ENCODE data around the gene PCSK2. TPM values are rescaled to one million over a fixed set of nuclear protein-coding genes. Genes with fewer than 3 reads are reported as not detected.

PCSK2 gene
- total RNA-seq, 1 experiment from 2014 or later, result not detected

DNA sequence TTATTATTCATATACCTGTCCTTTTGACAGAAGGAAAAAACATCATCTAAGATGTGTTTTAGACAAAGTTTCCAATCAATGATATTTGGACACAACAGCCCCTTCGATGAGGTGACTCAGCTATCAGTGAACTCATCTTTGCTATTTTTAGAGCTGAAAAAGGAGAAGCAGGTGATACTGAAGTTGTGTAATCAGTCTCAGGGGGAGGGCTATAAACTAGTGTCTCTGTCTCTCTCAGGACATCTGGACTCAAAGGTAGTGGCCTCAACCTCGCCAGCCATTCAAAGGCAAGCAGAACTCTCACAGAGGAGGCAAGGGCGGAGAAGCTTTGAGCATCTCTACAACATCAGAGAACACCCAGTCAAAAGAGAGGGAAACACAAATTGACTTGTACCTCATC, 168.9 kb downstream of the PCSK2 start:
- no peak overlapping the region for H3K4me3 ChIP-seq
- BruUV-seq (replicated peaks), result no TSS peak
- no peaks in the 10 kb centered on the region for H4K20me1 ChIP-seq (ENCODE audit: insufficient read depth)
- H3K79me2 ChIP-seq (ENCODE audit: low read depth), result no peaks in the 10 kb centered on the region
- POLR2A ChIA-PET (ENCODE audit: unreplicated experiment), result no interaction called here
- H3K4me1 ChIP-seq (replicated peaks; ENCODE audit: insufficient read depth), result no peaks in the 10 kb centered on the region
- H2AFZ ChIP-seq, result no peak overlapping the region
- DNase-seq, result no peak
- H3F3A ChIP-seq (ENCODE audit: insufficient read depth, low read depth), result no peaks in the 10 kb centered on the region
- H3K27ac ChIP-seq, result no peak overlapping the region
- CTCF ChIA-PET, result no interaction called here
- H3K9me2 ChIP-seq (ENCODE audit: insufficient read depth), result no peaks in the 10 kb centered on the region
- intact Hi-C loops (cut with micrococcal nuclease; ENCODE audit: unreplicated experiment), result no loop called here
- H3K36me3 ChIP-seq (ENCODE audit: low read depth), result no peaks in the 10 kb centered on the region
- no peak overlapping the region for H3K4me2 ChIP-seq
- no peaks in the 10 kb centered on the region for H3K9me3 ChIP-seq (ENCODE audit: insufficient read depth, low read depth)
- TF ChIP-seq, protein P1, sequence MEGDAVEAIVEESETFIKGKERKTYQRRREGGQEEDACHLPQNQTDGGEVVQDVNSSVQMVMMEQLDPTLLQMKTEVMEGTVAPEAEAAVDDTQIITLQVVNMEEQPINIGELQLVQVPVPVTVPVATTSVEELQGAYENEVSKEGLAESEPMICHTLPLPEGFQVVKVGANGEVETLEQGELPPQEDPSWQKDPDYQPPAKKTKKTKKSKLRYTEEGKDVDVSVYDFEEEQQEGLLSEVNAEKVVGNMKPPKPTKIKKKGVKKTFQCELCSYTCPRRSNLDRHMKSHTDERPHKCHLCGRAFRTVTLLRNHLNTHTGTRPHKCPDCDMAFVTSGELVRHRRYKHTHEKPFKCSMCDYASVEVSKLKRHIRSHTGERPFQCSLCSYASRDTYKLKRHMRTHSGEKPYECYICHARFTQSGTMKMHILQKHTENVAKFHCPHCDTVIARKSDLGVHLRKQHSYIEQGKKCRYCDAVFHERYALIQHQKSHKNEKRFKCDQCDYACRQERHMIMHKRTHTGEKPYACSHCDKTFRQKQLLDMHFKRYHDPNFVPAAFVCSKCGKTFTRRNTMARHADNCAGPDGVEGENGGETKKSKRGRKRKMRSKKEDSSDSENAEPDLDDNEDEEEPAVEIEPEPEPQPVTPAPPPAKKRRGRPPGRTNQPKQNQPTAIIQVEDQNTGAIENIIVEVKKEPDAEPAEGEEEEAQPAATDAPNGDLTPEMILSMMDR (conservative IDR thresholded peaks at IDR 0.05), result no peak
- H3K27me3 ChIP-seq (ENCODE audit: insufficient read depth, low read depth), result peaks cover 41% of the 10 kb centered on the region

GRCh38 chr20:17399303-17399985, 172.6 kb downstream of the PCSK2 start:
- no peaks in the 10 kb centered on the region for H3K36me3 ChIP-seq (ENCODE audit: low read depth)
- intact Hi-C loops (cut with micrococcal nuclease; ENCODE audit: unreplicated experiment), result no loop called here
- TF ChIP-seq, protein P1 (conservative IDR thresholded peaks at IDR 0.05), result no peak
- no peak for TF ChIP-seq EZH2 (IDR thresholded peaks at IDR 0.05; ENCODE audit: low read depth)
- H3F3A ChIP-seq (ENCODE audit: insufficient read depth, low read depth), result no peaks in the 10 kb centered on the region
- no peaks in the 10 kb centered on the region for H3K9me3 ChIP-seq (ENCODE audit: insufficient read depth, low read depth)
- no peaks in the 10 kb centered on the region for H4K20me1 ChIP-seq (ENCODE audit: insufficient read depth)
- no peaks in the 10 kb centered on the region for H3K79me2 ChIP-seq (ENCODE audit: low read depth)
- H3K27ac ChIP-seq, result no peak overlapping the region
- no peaks in the 10 kb centered on the region for H3K4me1 ChIP-seq (replicated peaks; ENCODE audit: insufficient read depth)
- no peaks in the 10 kb centered on the region for H3K9me2 ChIP-seq (ENCODE audit: insufficient read depth)
- peaks cover 71% of the 10 kb centered on the region for H3K27me3 ChIP-seq (ENCODE audit: insufficient read depth, low read depth)
- ChIA-PET CTCF (no interaction called here), POLR2A (ENCODE audit: unreplicated experiment) (no interaction called here)
- no peak for DNase-seq
- H3K4me3 ChIP-seq, result no peak overlapping the region
- no TSS peak for BruUV-seq (replicated peaks)
- no peak overlapping the region for H2AFZ ChIP-seq
- no peak overlapping the region for H3K4me2 ChIP-seq

GRCh38 chr20:17403461-17403860, 176.6 kb downstream of the PCSK2 start:
- Histone ChIP-seq H3K4me3 (no peak overlapping the region), H3K9me3 (ENCODE audit: insufficient read depth, low read depth) (no peaks in the 10 kb centered on the region), H3K27ac (no peak overlapping the region), H3F3A (ENCODE audit: insufficient read depth, low read depth) (no peaks in the 10 kb centered on the region), H3K27me3 (ENCODE audit: insufficient read depth, low read depth) (peaks cover 80% of the 10 kb centered on the region), H3K4me1 (replicated peaks; ENCODE audit: insufficient read depth) (no peaks in the 10 kb centered on the region), H2AFZ (no peak overlapping the region), H3K36me3 (ENCODE audit: low read depth) (no peaks in the 10 kb centered on the region), H3K9me2 (ENCODE audit: insufficient read depth) (no peaks in the 10 kb centered on the region), H3K4me2 (no peak overlapping the region), H3K79me2 (ENCODE audit: low read depth) (no peaks in the 10 kb centered on the region), H4K20me1 (ENCODE audit: insufficient read depth) (no peaks in the 10 kb centered on the region)
- DNase-seq, result no peak
- TF ChIP-seq, protein P1 (conservative IDR thresholded peaks at IDR 0.05), result no peak
- no TSS peak for BruUV-seq (replicated peaks)
- ChIA-PET POLR2A (ENCODE audit: unreplicated experiment) (no interaction called here), CTCF (interaction anchor here (0.5 kb wide), 1 partner anchor 583 kb away, joined by 5 read pairs; no protein-coding TSS in a partner anchor)
- intact Hi-C loops (cut with micrococcal nuclease; ENCODE audit: unreplicated experiment), result no loop called here

Measured in PC-9 (cell line).